GM12891 (cell line): Measurements from ENCODE around the gene ACSS2.

Experiments
- PAX5 ChIP-seq: IDR thresholded peaks from 2 replicates; pipeline ENCODE4 v1.6.1; 2011; ENCODE audit warnings: low read length, moderate library complexity, mild to moderate bottlenecking; ENCODE audit not compliant: insufficient read depth, severe bottlenecking
- POLR2A ChIP-seq: IDR thresholded peaks from 2 replicates; pipeline ENCODE4 v1.6.1; 2011; ENCODE audit warnings: low read depth, low read length, control low read depth
- POLR2AphosphoS5 ChIP-seq: IDR thresholded peaks from 2 replicates; pipeline ENCODE4 v1.6.1; 2011; ENCODE audit warnings: low read depth, low read length, control low read depth
- POU2F2 ChIP-seq: IDR thresholded peaks from 2 replicates; pipeline ENCODE4 v1.6.1; 2011; ENCODE audit warnings: low read depth, mild to moderate bottlenecking, control low read depth, low read length, moderate library complexity
- SPI1 ChIP-seq: IDR thresholded peaks from 2 replicates; pipeline ENCODE4 v1.6.1; 2011; ENCODE audit warnings: low read depth, low read length, control low read depth
- TAF1 ChIP-seq: IDR thresholded peaks from 2 replicates; pipeline ENCODE4 v1.6.1; 2011; ENCODE audit warnings: low read depth, low read length, control low read depth

- TF ChIP-seq POLR2A (no peak), POLR2AphosphoS5 (no peak), SPI1 (no peak), TAF1 (no peak), PAX5 (no peak), POU2F2 (no peak)
Measured at GRCh38 chr20:34915131-34915530, 38.7 kb downstream of the ACSS2 start.
